ENCODE data around the gene ATP5F1D. TPM values are rescaled to one million over a fixed set of nuclear protein-coding genes. Genes with fewer than 3 reads are reported as not detected.

Gene ATP5F1D
- total RNA-seq, 4 donors from 2014 or later: 47.9 to 118 (median 66.1) TPM

- TF ChIP-seq CTCF (IDR thresholded peaks at IDR 0.05; ENCODE audit: low read depth): no peak
Measured at GRCh38 chr19:1218751-1219567, 22.6 kb upstream of the ATP5F1D start.

- TF ChIP-seq CTCF (IDR thresholded peaks at IDR 0.05; ENCODE audit: low read depth): no peak
Measured at GRCh38 chr19:1219786-1220476, 21.6 kb upstream of the ATP5F1D start.

- TF ChIP-seq CTCF (IDR thresholded peaks at IDR 0.05; ENCODE audit: low read depth): no peak
Measured at GRCh38 chr19:1220477-1220930, 21.0 kb upstream of the ATP5F1D start.

- TF ChIP-seq CTCF (IDR thresholded peaks at IDR 0.05; ENCODE audit: low read depth): no peak
Measured at GRCh38 chr19:1220976-1221903, 20.3 kb upstream of the ATP5F1D start.

- no peak for TF ChIP-seq CTCF (IDR thresholded peaks at IDR 0.05; ENCODE audit: low read depth)
Measured at GRCh38 chr19:1221904-1222255, 19.7 kb upstream of the ATP5F1D start.

GRCh38 chr19:1222394-1222793 is 19.2 kb upstream of the ATP5F1D start:
- TF ChIP-seq CTCF (IDR thresholded peaks at IDR 0.05; ENCODE audit: low read depth): no peak
